Head of caudate nucleus (tissue), 42 donors: Measurements from ENCODE around the gene TXNIP.
A peak's percentile ranks its signal among the peaks of the same experiment; 100 is the strongest.
"Not testable (repeated sequence)": the region's sequence is repeated elsewhere in the genome, so short reads cannot be mapped to it uniquely, and the experiment has no call there.

Experiments used
- DNase-seq, 42 donors: peaks; one replicate each; pipeline versions ENCODE4 v3.0.0 to v3.0.0-alpha.2; 2020 to 2021; ENCODE audit warnings: mixed read lengths in 7 of 42
- intact Hi-C: fragments of 100-400 bp; cut with DNase I; formaldehyde crosslinking; loops from one replicate; pipeline ENCODE4 v1.15.0; 2022

Gene TXNIP, protein sequence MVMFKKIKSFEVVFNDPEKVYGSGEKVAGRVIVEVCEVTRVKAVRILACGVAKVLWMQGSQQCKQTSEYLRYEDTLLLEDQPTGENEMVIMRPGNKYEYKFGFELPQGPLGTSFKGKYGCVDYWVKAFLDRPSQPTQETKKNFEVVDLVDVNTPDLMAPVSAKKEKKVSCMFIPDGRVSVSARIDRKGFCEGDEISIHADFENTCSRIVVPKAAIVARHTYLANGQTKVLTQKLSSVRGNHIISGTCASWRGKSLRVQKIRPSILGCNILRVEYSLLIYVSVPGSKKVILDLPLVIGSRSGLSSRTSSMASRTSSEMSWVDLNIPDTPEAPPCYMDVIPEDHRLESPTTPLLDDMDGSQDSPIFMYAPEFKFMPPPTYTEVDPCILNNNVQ

DNA sequence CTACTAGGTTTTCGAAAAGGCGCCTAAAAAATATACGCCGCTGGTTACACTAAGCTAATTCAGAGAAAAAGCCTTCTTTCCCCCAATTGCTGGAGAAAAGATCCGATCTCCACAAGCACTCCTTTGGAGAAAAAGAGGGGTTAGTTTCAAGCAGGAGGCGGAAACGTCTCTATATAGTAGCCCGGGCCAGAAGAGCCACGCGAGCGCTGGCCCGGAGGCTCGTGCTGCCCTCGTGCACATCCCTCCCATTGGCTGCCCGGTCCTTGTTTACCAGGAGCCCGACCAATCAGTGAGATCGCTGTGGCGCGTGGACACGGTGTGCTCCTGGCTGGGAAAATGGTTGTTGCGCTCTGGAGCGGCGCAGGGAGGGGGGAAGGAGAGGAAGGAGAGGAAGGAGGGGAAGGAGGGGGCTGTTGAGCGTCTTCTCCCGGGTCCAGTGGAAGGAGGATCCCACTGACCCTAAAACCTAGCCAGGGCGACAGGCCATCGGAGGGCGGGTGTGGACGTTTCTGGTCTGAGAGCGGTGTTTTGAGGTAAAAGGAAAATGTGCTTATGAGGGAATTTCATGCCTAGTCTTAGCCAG, at the start of gene TXNIP:
TSS of gene TXNIP (minus strand) at position 147 of the 583 bp plus-strand sequence. CDS start 313 bp downstream, outside the sequence.
- peak; percentile 96 to 100 (median 99) for DNase-seq
- intact Hi-C loops: loop anchor here (5.0 kb wide), 1 partner anchor 34 kb away; the partner anchor contains the start of genes ANKRD34A and POLR3GL

DNA sequence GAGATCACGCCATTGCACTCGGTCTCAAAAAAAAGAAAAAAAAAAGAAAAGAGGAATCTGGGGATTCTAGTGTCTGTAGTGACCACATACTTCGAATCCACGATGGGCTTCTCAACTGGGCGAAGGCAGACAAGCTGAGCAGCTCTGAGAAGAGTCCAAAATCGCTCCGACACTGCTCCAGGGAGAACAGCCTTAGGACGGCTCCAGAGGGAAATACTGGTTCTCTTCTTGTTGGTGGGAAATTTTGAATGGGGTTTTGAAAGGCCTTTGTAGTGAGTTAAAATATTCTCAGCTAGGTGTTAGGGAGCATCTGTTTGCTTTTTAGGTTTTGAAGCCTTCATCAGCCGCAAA, 43.4 kb upstream of the TXNIP start:
- DNase-seq: peak in 5 of 42 donors; percentile 9 to 20 (median 16)
- intact Hi-C loops: no loop called here

DNA sequence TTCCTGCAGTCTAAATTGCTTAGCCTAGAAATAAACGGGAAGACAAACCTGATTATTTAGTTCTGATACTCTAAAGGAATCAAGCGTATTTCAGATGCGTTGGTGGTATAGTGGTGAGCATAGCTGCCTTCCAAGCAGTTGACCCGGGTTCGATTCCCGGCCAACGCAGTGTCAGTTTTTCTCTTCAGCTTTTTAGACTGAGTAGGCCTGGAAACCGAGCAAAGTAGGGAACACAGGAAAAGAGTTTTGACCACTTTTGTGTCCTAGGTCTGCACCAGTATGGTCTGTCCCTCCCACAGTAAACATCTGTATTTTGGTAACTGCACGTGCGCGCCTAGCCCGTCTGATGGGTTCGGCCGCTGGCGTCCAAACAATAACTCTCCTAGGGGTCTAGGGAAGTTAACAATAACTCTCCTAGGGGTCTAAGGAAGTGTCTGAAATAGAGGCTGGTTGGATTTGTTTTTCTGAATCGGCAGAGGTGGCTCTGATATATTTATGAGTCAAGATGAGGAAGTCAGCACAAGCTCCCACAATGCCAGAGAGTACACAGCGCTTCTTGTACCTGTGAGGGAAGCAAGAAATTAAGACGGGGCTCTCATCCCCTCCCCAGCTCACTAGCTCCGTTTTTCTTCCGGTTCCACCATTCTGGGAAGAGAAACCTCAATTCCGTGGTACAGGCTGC, 40.7 kb upstream of the TXNIP start:
- peak; percentile 32 to 94 (median 80) for DNase-seq
- intact Hi-C loops: no loop called here

DNA sequence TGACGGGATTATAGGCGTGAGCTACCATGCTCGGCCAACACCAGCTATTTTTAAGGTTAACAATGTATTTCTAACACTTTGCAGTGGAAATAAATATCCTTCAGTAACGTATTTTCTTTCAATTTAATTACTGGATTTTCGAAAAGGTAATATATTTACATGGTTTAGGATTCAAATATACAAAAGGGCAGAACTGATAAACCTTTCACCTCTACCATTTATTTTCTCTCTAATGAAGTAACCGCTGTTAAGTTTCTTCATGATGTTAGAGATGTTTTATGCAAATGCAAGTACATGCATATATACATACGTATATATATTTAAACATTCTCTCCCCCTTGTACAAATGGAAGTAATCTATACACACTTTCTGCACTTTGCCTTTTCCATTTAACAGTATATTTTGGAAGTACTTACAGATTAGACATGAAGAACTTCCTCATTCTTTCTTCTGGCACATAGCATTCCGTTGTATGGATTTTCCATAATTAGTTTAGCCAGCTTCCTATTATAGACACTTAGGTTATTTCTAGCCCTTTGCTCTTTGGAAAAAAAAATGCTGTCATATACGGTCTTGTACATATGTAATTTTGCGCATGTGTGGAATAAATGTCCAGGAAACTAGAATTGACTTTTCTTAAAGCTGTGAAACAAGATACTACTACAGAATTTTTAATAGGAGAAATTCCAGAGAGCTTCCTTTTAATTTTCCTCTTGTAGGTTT, 40.0 kb upstream of the TXNIP start:
- no peak for DNase-seq
- intact Hi-C loops: no loop called here

DNA sequence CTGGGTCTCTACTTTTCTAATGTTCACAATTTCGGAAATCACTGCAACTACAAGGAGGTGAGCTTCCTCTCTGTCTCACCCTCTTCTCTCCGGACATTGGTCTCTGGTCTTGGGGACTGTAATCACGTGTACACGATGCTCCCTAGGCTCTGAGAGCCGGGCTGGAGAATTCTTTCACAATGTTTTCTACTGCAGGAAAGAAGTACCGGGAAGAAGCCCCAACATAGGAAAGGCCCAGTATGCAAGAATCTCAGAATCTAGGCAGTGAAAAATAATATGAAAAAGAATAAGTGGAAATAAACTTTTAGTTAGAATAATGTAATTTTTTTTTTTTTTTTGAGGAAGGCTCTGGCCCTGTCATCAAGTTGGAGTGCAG, 38.7 kb upstream of the TXNIP start:
- DNase-seq: peak in 2 of 42 donors; percentile 12 to 46
- intact Hi-C loops: no loop called here

DNA sequence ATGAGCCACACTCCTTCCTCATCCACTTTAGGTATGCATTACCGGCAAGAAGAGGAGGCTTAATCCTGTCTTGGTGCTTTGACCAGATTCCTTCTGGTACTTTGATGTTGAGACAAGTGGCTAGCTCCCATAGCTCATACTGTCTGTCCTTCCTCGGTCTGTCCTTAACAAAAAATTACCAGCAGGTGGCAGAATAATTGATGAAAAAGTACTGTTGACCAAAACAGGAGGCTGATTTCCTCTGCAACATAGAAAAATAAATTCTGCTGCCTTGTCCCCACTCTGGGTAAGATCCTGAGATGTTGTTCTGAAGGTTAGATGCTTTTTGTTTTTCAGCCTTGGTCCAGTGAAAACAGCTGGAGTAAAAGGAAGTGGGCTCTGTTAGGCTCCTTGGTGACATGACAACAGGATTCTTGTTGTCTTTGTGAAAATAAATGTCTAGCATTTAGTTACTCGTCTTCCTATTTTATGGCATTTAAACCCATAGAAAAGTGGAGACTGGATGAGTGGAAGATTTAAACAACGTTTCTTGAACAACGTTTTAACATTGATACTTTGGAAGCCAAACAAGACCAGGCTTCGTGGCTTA, 36.3 kb upstream of the TXNIP start:
- intact Hi-C loops: no loop called here
- peak in 4 of 42 donors; percentile 13 to 61 (median 23) for DNase-seq

DNA sequence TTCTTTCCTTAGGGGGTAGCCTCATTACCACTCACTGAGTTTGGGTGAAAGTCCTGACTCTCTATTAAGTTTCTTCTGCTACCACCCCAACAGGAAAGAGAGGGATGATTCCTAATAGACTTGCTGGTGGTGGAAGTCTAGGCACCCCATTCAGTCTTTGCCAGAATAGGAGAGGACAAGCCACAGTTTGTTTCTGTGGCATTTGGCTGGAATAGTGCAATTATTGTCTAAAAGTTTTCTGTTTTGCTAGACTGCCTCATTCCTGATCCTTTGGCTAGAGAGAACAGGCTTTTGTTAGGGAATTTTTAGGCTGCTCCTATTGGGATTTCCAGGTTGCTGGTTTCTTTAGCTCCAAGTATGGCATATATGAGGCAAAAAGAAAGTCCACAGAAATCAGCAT, 35.1 kb upstream of the TXNIP start:
- DNase-seq: peak in 2 of 42 donors; percentile 39 to 46
- intact Hi-C loops: no loop called here

DNA sequence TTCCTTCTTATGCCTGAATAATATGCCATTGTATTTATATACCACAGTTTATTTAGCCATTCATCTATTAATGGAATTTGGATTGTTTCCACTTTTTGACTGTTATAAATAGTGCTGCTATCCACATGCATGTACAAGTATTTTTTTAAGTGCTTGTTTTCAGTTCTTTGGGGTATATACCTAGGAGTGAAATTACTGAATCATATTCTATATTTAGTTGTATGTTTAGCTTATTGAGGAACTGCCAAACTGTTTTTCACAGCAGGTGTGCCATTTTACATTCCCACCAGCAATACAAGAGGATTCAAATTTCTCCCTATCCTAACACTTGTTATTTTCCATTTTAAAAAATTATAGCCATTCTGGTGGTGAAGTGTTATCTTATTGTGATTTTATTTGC, 32.7 kb upstream of the TXNIP start:
- no peak for DNase-seq
- intact Hi-C loops: no loop called here

DNA sequence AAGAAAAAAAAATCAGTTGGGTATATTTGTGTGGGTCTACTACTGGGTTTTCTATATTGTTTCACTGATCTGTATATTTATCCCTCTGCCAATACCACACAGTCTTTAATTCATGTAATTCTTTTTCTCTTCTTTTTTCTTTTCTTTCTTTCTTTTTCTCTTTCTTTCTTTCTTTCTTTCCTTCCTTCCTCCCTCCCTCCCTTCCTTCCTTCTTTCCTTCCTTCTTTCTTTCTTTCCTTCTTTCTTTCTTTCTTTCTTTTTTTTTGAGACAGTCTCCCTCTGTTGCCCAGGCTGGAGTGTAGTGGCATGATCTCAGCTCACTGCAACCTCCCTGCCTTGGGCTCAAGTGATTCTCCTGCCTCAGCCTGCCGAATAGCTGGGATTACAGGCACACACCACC, 30.3 kb upstream of the TXNIP start:
- intact Hi-C loops: not testable (repeated sequence)

DNA sequence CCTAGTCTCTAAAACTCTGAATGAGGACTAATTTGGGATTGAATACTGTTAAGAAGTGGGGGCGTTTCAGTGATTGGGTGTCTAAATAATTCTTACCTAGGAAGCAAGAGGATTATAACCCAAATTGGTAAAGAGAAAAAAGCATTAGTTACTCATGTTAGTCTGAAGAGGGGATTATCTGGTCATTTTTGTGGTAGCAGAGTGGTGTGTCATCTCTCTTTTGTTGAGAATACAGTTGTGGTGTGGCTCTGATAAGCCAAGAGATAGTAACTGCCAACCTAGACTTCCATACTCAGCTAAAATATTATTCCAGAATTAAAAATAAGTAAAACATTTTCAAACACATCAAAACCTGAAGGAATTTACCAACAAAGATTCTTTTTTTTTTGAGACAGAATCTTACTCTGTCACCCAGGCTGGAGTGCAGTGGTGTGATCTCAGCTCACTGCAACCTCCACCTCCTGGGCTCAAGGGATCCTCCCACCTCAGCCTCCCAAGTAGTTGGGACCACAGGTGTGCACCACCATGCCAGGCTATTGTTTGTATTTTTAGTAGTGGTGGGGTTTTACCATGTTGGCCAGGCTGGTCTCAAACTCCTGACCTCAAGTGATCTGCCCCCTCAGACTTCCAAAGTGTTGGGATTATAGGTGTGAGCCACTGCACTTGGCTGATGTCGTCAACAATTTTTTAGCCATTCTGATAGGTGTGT, 29.6 kb upstream of the TXNIP start:
- DNase-seq, intact Hi-C loops: not testable (repeated sequence)

More for the DNA sequence above, 30.3 kb upstream of the TXNIP start:
- not testable (repeated sequence) for DNase-seq

DNA sequence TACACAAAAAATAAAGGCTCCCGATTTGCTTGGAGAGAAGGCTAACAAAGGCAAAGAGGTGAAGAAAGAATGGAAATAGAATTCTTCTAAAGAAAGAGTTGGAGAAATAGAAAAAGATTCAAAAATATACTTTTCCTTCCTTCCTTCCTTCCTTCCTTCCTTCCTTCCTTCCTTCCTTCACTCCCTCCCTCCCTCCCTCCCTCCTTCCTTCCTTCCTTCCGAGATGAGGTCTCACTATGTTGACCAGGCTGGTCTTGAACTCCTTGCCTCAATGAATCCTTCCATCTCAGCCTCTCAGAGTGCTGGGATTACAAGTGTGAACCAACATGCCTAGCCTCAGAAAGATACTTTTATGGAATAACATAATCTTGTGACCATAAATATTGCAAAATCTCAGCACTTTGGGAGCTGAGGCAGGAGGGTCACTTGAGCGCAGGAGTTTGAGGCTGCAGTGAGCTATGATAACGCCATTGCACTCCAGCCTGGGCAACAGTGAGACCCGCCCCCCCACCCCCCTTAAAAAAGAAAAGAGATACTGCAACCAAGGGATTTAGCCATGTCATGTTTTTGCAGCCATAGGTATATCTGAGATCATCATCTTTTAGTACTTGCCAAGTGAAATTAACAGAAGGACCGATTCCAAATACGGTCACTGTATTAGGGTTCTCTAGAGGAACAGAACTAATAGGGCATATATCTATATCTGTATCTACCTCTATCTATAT, 26.2 kb upstream of the TXNIP start:
- intact Hi-C loops: no loop called here

DNA sequence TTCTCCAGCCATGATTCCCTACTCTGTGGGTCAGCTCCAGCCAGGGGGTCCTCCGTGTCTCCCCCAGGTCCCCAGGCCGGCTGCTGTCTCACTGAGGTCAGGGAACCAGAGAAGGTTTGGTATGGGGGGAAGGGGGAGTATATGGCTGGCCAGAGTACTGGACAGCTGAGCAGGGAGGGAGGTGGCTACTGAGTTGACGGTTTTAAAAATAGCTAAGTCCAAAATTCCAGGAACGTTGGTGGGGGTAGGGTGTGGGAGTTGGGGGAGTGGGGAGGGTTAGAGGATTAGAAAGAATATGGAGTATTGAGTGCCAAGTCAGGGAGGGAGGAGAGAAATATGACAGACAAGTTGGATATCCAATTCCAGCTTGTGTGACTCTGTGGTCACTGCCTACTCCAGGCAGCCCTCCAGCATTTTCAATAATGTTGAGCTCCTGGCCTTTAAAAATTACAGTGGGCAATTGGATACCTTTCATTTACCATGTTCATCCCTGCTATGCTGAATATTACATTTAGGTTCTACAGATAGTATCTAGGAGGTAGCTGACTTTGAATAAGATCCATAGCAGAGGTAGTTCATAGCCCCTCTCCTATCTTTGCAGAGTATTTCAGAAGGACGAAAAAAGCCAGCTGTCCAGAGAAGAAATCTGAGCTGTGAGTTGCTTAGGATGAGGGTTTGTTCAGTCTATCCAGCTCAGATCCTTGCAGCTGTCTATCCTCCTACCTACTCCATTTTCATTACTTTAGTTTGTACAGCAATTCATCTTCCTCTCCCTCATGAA, 25.4 kb upstream of the TXNIP start, which contains the start of gene HJV:
TSS of gene HJV (minus strand) at position 114 of the 781 bp plus-strand sequence. CDS start 1,504 bp downstream, outside the sequence.
- intact Hi-C loops: no loop called here
- DNase-seq: no peak

More for the DNA sequence above, 26.2 kb upstream of the TXNIP start:
- no peak for DNase-seq

DNA sequence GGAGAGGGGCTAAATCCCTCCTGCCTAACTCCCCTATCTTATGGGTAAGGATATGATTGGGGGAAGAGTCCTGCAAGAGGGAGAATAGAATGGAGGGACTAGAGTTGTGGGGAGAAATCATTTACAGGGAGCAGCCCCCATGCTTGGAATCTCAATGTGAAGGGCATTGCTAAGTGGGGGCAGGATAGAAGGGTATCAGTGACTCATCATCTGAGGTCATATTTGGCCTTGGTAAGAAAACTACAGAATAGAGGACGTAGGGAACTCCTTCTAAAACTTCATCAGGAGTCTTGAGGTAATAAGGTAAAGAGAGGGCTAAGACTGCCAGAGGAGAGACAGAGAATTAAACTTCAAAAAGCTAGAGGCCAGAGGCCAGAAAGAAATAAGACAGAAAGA, 24.7 kb upstream of the TXNIP start:
- DNase-seq: no peak
- intact Hi-C loops: no loop called here

DNA sequence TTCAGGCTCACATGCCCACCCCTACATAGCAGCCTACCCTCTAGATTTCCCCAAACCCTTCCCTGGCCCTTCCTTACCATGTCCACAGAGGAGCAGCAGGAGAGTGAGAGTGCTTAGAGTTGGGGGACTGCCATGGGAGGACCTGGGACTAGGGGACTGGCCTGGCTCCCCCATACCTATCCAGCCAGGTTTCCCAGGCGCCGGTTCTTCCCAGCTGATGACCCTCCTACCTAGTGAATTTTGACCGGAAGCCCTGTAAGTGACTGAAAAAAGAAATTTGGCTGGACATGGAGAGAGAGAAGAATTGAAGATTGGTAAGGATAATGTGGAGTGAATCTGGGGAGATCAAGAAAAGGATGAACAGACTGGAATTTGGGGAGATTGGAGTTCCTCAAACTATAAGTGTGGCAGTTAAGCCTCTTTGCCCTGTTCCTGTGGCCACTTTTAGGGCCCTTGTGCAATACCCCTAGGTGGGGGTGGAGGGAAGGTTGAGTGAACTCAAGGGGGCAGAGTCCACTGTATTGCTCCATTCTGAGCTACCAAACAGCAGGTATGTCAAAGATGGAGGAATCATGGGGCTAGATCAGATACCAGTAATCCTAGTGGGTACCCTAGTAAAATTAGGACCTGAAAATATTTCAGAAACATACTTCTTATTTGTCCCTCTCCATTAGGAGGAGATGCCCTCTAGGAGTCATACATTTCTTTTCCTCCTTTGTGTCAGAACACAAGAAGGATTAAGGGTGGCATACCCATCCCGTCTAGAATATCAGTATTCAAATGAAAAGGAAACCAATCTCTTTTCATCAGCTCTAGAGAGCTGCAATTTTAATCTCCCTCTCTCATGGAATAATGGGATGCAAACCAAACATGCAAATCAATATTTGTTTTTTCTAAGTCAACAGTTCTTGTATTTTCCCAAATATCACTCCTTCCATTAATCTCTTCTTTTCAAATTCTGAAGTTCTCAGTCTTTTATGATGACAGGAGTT, 24.0 kb upstream of the TXNIP start:
- no peak for DNase-seq

DNA sequence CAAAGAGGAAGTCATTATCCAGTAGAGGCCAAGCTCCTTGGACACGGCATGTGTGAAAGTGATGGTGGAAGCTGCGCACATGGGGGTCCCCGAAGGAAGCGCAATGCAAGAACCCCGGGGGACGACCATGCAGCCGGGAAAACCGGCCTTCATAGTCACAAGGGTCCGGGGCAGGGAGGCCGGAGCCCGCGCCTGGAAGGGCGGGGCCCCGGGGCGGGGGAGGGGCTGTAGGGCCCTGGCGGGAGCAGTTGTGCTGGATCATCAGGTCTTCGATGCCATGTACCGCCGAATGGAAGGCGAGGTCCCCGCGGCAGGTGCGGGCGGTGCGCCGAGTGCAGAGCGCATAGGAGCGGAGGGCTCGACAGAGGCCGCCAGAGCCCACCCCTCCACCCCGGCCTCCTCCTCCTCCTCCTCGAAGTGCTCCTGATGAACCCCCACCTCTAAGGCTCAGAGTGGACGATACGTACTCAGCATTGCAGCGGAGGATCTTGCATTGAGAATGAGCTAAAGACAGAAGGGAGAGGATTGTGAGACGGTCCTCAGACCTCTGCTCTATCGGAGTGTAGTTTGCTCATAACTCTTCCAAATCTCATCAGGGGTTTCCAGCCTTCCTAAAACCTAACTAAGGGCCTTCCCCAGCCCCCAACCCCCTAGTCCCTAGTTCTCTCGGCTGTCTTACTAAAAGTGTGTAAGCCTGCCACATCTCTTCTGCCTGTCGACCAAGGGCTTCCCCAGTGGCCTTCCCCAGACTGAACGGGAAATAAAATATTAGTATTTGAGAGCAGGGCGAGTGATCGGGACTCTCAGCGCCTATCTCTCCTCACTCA, 23.1 kb upstream of the TXNIP start:
- intact Hi-C loops: loop anchor here (10.0 kb wide), 1 partner anchor 125 kb away; no protein-coding TSS in a partner anchor

More for the DNA sequence above, 24.0 kb upstream of the TXNIP start:
- intact Hi-C loops: no loop called here

More for the DNA sequence above, 23.1 kb upstream of the TXNIP start:
- DNase-seq: no peak
